Hematopoietic multipotent progenitor cell treated with erythropoietin and hydrocortisone succinate and interleukin-3 and kit ligand, for 6 days (in vitro differentiated cells): ENCODE data around the gene CBX1.

ENCODE experiments used
- DNase-seq: peaks from one replicate; pipeline ENCODE4 v3.0.0-alpha.2; 2015

CBX1 gene

DNA sequence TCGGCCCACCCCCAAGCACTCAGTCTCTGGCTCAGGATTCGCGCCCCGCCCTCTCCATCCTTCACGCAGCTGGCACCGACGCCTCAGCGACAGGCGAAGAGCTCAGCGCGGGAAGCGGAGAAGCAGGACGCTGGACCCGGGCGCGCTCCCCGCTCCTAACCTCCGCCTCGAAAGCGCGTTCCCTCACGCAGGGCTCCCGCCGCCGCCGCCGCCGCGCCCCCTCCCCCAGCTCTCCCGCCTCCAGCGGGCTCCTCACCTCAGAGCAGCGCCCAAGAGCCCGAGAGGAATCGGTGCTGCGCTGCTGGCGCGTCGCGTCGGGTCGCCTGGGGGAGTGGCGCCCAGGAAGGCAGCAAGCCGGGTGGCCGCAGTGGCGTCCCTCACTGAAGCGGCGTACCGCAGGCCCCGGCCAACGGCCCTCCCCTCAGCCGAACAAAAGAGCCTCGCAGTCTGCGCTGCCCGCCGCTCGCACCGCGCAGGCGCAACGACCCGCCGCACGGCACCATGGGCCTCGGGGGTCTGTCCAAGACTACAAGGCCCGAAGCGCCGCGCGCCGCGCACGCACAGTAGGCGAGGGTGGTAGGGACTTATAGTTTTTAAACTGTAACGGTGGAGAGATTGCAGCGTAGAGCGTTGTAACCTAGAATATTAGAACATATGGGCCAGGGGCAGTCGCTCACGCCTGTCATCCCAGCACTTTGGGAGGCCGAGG is at the start of gene CBX1:
TSS of gene CBX1 (minus strand) at position 467 of the 709 bp plus-strand sequence. CDS start 24,474 bp downstream, outside the sequence.
- DNase-seq: peak; percentile 97

DNA sequence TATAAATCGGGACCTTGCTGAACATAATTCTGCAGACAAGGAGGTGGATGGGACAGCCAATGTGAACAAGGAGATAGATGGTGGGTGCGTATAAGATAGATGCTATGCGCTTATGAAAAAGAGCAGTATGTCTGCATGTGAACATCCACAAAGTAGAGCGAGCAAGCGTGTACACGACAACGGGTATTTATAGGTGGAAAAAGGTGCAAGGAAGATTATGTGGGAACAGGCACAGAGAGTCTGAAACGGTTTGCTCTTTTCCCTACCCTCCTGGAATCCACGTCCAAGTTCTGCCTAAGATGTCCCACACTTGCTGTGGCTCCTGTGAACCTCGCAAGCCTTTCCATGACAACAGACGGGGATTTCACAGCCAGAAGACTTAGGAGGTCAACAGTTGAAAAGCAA is 49.3 kb upstream of the CBX1 start:
- DNase-seq: no peak

DNA sequence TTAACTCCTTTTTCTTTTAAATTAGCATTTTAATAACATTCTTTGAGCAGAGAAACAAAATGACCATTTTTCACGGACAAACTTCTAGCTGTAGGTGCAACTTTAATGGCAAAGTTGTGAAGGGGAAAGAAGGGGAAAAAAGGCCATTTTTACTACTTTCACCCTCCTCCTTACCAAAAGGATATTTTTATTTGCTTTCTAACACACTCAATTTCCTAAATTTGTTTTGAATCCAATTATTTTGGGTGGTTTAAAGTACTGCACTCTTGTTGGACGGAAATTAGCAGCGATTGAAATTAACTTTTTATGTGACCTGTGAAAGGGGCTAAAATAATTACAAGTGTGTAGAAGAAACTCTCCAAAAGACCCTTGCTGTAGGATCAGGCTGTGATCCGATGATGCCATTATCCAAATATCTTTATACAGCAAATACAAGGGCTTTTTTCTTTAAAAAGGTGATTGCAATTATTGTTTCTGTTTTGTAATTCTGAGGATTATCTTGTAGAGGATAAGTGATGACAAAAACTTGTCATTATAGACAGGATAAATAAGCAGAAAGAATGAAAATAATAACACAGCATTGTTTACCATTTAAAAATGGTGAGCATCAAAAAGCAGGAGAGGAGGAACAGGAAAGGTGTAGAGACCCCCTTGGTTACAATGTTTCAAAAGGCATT is 48.6 kb upstream of the CBX1 start:
- DNase-seq: no peak

DNA sequence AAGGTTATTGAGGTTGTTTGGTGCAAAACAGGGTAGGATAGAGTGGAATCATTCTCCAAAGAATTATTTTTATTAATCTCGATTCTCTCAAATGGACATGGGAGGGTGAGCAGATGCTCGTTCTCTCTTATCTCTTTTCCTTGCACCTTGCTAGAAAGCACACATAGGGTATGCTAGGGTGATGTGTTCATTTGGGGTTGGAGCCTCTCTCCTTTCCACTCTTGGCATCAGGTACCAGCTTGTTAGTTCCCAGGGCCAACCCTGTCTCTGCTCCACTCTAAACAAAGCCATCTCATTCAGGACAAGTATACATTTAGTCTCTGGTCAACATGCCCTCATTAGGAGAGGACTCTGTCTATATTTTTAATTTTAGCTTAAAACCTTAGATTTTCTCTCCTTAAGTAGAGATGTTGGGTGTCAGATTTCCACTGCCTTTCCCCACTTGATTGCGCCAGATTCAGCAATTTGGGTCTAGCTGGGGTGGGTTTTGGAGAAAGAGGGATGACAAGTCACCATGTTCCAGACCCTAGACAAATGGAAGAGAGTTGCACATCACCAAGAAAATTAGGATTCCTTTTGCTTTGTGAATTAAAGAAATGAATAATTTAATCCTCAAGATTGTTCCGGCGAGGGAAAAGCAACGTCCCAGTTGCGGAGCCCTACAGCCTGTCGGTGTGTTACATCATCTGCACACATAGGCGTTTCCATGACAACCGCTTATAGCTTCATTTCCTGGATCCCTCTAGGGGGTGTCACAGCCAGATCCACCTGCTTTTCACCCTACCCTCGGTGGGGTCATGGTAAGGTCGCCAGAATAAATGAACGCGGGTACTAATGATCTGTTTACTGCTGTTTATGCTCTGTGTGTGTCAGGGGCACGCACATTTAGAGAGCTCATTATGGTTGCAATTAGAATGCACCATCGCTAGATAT is 47.8 kb upstream of the CBX1 start:
- DNase-seq: no peak

DNA sequence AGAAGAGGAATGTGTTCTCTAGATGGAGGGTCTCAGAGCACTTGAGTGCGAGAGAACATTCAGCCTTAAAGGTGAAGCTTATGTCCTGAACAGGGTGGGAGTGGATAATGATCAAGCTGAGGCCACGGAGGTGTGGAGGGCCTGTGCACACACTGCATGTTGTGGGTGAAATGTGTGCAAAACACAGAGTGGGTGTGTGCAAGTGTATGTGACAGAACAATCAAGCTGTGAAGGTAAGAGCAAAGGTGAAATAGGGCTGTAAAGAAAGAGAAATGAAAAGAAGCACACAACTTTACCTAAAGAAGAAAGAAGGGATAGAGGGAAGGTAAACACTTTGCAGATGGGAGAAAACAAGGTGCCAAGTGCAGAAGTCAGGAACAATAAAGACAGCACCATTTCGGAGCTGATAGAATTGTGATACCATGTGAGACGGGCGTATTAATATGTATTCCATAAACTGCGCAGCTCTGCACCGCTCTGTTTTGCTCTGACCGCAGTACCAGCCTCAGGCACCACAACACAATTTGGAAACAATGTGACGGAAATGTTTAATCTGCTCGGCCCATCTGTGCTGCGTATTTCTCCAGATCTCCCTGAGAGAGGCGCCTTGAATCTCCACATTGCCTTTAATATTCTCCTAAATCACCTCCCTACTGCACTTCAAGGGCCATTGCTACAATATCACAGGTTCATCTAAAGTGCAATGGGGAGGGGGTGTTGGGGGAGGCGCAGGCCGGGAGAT is 46.9 kb upstream of the CBX1 start:
- peak; percentile 51 for DNase-seq

DNA sequence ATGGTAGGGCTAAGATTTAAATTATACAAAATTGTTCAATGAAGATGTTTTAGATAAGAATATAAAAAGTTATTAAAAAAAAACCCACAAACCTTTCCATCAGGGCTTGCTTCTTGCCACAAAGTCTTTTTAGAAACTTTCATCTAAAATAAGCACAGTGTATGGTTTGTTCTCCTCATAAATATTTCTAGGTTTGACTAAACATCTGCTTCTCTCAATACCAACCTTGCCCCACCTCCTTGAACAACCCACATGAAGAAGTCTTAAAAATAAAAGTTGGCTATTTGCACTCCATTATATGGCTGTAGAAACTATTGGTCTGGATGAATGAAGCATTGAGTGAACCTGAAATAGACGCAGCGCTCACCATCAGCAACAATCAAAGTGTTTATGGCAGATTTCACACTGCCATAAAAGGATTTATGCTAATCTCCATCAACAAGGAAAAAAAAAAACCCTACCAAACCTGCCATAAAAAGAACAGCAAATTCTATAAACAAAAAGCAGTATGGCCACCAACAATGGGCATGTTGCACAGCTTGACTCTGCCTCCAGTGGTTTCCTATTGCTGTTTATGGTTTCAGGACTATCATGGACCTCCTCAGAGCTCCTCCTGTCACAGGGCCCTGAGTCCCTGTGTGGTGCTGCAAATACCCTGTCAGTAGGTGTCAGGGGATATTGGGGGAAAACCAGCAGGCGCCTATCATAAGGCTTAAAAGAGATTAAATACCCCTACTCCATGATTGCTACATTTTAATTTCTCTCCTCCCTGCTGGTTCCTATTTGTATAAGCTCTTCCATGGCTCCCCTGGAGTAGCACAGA is 43.9 kb upstream of the CBX1 start:
- DNase-seq: no peak

DNA sequence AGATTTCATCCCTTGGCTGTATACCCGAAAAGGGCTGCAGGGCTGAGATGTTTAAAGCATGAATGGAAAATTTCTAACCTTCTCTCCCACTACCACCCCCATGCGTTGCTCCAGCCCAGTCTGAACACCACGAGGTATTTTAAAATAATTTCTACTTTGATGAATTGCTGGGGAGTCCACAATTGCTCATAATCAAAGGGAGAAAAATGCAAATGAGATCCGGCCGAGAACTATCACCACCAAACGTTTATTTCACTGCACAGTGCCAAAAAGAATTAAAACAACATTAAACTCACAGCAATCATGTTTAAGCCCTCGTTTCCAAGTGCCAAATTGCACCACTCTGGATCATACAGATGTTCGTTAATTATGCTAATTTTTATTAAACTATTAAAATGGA is 43.0 kb upstream of the CBX1 start:
- DNase-seq: no peak

DNA sequence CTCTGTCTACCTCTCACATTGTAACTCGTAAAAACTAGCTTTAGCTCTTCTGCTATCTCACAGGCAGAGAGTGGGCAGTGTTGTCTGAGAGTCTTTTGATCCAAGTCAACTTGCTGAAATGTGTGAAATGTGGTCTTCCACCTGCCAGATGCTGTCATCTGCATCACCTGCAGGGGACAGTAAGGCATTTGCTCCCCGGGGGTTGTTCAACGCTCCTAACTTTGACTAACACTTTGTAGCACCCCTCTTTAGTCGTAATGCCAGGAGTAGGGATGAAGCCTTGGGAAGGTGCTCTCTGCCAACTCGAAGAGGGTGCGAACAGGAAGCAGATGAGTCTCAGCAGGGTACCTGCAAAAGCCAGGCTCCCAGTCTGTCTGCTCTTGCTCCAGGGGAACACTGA is 42.4 kb upstream of the CBX1 start:
- no peak for DNase-seq

DNA sequence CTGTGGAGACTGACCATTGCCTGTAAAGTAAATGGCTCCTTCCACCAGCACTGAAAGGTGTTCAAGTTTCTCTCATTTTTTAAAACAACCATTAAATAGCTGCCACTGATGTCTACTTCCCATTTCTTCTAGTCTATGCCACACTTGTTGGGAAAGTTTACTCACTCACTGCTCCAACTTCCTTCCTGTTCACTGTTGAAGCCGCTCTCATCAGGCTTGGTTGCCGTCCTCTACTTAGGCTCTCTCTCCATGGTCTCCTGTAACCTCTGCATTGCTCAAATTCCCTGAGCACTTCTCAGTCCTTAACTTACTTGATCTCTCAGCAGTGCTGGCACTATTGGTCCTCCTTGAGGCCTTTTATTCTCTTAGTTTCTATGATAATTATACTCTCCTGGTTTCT is 38.7 kb upstream of the CBX1 start:
- peak; percentile 27 for DNase-seq

DNA sequence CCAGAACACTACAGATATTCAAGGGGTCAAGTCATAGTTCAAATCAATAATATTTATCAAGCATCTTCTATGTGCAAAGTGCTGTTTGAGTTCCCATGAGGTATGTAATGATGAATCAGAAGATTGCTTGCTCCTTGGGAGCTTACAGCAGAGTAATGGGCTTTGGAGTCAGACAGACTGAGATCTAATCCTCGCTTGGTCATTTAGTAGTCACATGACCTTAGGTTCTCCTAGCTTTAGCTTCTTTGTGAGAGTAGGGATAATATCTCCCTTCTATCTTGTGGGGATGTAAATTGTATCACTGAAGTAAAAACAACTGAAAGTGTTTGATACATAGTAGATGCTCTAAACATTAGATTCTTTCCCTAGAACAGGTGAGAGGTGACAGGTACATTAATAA is 36.4 kb upstream of the CBX1 start:
- DNase-seq: no peak

DNA sequence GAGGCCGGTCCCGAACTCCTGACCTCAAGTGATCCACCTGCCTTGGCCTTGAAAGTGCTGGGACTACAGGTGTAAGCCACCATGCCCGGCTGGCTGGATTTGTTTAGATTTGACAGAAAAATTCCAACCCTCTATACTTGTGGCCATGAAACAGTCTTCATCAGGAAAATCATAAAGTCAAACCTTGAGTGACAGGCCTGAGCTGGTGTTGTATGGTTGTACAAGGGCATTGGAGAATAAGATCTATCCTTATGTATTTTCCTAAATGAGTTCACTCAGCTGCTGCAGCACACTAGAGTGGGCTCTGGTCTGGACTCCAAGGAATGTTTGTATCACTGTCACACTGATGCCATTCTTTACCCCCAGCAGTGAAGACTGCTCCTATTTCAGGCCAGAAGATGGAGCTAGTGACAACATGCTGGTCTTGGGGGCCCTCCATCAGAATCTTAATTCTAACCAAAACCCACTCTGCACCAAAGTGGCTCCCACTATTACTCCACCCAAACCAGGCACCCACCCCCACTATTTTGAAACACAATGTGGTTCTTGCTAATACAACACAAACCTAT is 33.7 kb upstream of the CBX1 start:
- peak; percentile 31 for DNase-seq

DNA sequence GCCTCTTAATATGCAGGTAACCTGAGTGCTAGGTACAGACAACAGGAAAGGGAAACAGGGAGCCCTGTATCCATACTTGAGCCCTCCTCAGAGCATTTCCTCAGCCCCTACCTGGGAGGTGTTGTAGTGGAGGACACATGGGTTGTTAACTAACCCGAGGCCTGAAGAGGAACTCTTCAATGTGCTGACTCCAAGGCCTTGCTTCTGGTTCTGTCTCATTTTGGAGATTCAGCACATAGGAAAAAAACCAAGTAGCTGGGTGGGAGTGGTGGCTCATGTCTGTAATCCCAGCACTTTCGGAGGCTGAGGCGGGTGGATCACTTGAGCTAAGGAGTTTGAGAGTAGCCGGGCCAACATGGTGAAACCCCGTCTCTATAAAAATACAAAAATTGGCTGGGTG is 31.1 kb upstream of the CBX1 start:
- no peak for DNase-seq

DNA sequence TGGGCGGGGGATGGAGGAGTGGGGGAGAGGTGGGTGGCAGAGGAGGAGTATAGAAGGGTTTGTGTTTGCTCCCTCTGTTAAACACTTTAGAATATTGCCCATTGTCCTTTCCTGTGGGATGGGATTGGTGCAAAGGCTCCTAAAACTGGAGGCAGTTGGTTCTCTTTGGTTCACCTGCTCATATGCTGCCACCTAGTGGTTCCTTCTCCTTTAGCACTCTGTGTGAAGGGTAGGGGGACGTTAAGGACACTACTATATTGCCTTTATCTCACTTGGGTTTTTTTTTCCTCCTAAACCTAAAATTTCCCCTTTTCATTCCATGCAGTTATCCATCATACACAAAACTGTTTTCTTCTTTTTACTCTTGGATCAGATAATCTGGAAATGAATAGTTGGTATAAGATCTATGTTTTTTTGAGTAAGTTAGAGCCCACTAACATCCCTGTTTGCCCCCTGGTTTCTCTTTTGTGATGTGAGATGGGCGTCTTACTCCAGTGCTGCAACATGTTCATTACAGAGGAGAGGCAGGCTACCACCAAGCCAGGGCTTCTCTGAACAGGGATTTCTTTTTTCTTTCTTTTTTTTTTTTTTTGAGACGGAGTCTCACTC is 30.0 kb upstream of the CBX1 start:
- DNase-seq: peak; percentile 90

DNA sequence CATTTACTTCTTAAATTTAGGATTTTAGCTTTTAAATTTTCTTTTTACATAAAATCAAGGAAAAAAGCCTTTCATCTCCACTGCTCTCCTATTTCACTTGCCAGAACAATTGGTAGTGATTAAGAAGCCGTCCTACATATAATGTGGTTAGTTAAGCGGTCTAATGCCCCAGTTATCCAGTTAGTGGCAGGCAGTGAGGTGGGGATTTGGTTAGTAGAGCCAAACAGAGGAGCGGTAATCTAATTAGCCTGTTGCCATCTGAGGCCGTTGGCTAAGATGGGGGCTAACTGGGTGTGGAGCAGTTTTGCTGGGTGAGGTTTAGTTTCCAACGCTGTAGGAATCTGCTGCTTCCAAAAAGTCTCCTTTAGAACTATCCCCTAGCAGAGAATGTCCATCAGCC is 28.7 kb upstream of the CBX1 start:
- DNase-seq: no peak

DNA sequence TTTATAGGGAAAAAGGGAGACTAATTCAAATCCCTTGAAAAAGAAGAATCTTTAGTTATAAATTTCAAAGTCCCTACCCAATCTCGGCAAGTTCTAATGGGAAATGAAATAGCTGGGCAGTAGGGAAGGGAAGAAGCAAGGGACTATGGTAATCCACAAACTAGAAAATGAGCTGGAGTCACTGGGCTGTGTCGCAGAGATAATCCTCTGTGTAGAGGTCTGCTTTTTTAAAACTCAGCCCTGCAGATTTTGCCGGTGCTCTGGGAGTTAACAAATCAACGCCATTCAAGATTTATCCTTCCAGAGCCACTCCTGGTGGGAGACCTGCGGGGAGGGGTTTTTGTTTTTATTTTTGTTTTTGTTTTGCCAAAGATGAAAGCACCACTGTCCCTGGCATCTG is 27.1 kb upstream of the CBX1 start:
- no peak for DNase-seq

DNA sequence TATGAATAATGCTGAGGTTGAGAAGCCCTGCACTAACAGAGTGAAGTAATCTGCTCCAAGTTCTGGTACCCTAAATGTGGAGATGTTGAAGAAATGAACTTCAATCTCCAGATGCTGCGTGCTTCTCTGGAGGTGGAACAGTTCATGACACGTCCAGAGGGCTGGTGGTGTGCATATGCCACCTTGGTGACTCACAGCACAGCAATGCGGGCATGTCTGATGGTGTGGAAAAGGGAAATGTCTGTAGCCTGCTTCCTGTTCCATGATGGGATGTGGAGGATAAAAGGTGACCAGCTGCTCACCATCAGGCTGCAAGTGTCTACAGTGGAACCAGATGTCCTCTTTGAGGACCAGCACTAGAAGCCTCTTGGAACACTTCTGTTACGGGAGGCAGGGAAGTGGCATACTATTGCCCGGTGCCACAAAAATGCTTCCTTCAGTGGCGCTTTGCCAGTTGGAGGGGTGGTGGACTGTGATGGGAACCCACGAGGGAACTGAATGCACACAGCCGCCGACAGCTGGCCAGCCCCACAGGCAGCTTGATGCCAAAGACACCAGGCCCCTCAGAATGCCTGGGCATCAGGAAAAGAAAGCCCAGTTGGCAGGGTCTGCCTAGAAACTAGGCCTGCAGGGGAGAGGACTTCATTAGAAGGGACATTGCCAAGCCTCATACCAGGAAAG is 26.2 kb upstream of the CBX1 start:
- DNase-seq: no peak

DNA sequence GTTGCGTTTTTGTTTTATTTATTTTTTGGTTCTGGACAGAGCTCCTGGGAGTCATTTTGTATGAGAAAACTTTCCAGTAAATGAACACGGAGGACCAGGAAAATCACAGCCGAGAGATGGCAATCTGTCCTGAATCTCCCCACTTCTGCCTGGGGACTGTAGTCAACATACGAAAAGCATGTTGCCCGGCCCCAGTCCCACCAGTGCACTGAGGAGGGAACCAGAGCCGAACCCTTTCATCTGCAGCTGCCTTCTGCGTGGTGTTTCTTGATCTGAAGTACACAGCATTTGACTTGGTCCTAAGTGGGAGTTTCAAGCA is 25.2 kb upstream of the CBX1 start:
- no peak for DNase-seq

DNA sequence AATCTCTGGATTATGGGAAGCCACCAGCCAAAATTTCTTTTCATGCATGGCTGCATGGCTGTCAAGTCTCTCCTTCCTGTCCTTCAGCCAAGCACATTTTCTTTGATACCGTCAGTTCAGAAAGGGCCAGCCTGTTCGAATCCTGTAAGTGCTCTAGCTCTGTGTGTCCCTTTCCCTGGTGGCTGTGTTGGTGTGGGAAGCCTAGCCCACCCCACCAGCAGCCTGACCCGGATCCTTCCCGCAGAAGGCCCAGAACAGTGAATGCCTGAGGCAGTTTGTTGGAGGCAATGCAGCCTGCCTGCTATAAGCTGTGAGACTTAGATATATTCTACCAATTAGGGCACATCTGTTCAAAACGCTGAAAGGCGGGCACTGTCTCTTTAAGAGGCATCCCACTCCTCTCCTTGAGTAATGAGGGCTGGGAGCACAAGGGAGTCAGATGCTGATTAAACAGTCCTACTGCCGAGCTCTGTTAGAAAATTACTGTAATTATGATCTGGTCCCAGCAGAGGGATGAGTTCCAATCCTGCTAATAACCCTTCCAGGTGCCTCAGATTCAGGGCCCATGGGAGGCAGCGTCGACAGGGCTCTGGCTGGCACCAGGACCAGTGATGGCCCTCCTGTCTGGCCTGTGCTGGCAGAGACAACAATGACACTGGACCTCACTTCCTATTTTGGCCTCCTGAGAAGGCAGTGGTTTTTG is 24.7 kb upstream of the CBX1 start:
- DNase-seq: no peak

DNA sequence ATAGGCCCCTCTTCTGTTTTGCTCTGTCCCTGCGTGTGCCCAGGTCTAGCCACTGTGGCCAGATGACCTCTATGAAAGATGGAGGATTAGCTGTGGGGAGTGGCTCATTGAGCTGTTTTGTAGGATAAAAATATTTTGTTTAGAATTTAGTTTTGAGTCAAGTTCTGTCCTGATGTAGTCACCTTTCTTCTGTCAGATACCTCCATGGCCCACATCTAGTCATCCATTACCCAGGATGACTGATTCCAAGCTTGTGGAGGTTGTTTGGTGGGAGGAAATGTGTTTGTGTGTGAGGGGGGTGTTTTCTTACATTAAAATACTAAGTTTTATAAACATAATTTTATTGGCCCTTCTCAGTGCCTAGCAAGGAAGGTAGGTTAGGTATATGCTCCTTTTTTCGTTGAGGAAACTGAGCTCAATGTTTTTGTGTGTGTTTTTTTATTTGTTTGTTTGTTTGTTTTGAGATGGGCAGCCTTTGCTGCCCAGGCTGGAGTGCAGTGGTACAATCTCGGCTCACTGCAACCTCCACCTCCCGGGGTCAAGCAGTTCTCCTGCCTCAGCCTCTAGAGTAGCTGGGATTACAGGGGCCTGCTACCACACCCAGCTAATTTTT is 22.6 kb upstream of the CBX1 start:
- DNase-seq: no peak

DNA sequence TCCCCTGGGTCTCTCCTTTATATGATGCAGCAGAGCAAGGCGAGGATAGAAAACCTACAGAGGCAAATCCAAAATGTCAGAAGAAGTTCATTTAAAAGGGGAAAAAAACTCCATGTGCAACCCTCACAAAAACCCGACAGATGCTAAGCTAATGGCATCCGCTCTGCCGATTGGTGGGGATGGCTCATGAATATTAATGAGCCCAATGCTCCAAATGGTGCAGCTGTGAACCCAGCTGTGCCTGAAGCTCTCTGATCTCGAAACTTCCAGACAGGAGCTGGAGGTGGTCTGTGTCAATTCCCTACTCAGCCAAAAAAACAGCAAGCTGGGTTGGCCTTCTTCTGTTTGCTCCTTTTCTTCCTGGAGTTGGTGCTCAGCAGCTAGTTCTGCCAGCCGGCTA is 21.8 kb upstream of the CBX1 start:
- DNase-seq: no peak
